Measurements from ENCODE around the gene CERS1.

Gene CERS1

DNA sequence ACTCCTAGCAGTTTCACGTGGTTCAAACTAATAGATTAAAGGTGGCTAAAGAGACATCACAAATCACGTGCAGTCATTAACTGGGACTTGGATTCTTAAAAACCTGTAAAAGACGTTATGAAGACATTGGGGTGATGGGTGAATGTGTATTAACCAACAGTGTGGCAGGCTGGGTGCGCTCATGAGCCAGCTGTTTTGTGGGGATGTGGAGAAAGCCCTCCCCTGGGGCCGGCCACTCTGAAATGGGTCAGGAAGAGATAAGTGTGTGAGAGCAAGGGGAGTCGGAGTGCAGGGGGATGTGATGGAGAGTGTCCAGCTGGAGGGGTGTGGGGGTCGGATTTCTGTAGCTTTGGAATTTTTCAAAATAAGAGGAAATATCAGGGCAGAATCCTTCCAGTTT, 53.8 kb downstream of the CERS1 start:
- Histone ChIP-seq H3K4me3 (ENCODE audit: low read length, poor library complexity, severe bottlenecking) (no peak overlapping the region), H2AFZ (ENCODE audit: low read length) (no peak overlapping the region), H3K79me2 (ENCODE audit: insufficient read depth, low read length) (peaks cover 97% of the 10 kb centered on the region), H3K9me2 (replicated peaks; ENCODE audit: low read depth, low read length) (no peaks in the 10 kb centered on the region), H3K9ac (ENCODE audit: low read depth, low read length, poor library complexity, severe bottlenecking) (no peak overlapping the region), H3K9me3 (ENCODE audit: insufficient read depth, low read depth, low read length) (no peaks in the 10 kb centered on the region), H3F3A (ENCODE audit: low read depth) (no peaks in the 10 kb centered on the region), H3K27me3 (ENCODE audit: insufficient read depth, low read length, poor library complexity, severe bottlenecking) (no peaks in the 10 kb centered on the region), H3K4me2 (ENCODE audit: low read depth, low read length, poor library complexity, severe bottlenecking) (peak overlapping the region; percentile 57), H3K4me1 (ENCODE audit: insufficient read depth, low read length, poor library complexity, severe bottlenecking) (peaks cover 42% of the 10 kb centered on the region), H3K36me3 (ENCODE audit: insufficient read depth, low read length) (peaks cover 34% of the 10 kb centered on the region; the same call in 1 of the 2 replicates), H4K20me1 (ENCODE audit: insufficient read depth, low read length, poor library complexity, severe bottlenecking) (peaks cover 92% of the 10 kb centered on the region)
- no peak for TF ChIP-seq EZH2phosphoT487 (IDR thresholded peaks at IDR 0.05; ENCODE audit: borderline replicate concordance)
- TF ChIP-seq CTCF (conservative IDR thresholded peaks at IDR 0.05; ENCODE audit: low read length): no peak

DNA sequence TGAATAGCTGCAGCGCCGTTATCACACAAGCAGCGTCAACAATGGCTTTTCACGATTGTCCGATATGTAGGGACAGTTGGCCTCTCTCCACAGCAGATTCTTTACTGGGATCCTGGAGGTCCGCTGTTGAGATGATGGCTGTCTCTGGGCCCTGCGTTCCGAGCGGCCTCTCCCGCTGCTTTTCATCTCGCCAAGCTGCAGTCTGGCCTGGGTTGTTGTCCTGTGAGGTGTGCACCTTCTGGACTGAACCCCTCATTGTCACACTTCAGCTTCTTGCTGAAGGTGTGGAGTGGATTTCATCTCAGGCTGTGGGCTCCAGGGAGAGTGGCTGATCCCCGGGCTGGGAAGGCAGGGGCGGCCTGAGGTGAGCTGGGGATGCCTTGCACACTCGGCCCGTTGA, 54.6 kb downstream of the CERS1 start:
- Histone ChIP-seq H3K27me3 (ENCODE audit: insufficient read depth, low read length, poor library complexity, severe bottlenecking) (no peaks in the 10 kb centered on the region), H3K9me3 (ENCODE audit: insufficient read depth, low read depth, low read length) (no peaks in the 10 kb centered on the region), H3K79me2 (ENCODE audit: insufficient read depth, low read length) (peaks cover 100% of the 10 kb centered on the region), H3K4me3 (ENCODE audit: low read length, poor library complexity, severe bottlenecking) (no peak overlapping the region), H3K36me3 (ENCODE audit: insufficient read depth, low read length) (peaks cover 32% of the 10 kb centered on the region; the same call in 1 of the 2 replicates), H4K20me1 (ENCODE audit: insufficient read depth, low read length, poor library complexity, severe bottlenecking) (peaks cover 94% of the 10 kb centered on the region), H3F3A (ENCODE audit: low read depth) (no peaks in the 10 kb centered on the region), H3K4me2 (ENCODE audit: low read depth, low read length, poor library complexity, severe bottlenecking) (peak overlapping the region; percentile 57), H3K9ac (ENCODE audit: low read depth, low read length, poor library complexity, severe bottlenecking) (no peak overlapping the region), H2AFZ (ENCODE audit: low read length) (no peak overlapping the region), H3K4me1 (ENCODE audit: insufficient read depth, low read length, poor library complexity, severe bottlenecking) (peaks cover 44% of the 10 kb centered on the region), H3K9me2 (replicated peaks; ENCODE audit: low read depth, low read length) (no peaks in the 10 kb centered on the region)
- no peak for TF ChIP-seq CTCF (conservative IDR thresholded peaks at IDR 0.05; ENCODE audit: low read length)
- TF ChIP-seq EZH2phosphoT487 (IDR thresholded peaks at IDR 0.05; ENCODE audit: borderline replicate concordance): no peak

DNA sequence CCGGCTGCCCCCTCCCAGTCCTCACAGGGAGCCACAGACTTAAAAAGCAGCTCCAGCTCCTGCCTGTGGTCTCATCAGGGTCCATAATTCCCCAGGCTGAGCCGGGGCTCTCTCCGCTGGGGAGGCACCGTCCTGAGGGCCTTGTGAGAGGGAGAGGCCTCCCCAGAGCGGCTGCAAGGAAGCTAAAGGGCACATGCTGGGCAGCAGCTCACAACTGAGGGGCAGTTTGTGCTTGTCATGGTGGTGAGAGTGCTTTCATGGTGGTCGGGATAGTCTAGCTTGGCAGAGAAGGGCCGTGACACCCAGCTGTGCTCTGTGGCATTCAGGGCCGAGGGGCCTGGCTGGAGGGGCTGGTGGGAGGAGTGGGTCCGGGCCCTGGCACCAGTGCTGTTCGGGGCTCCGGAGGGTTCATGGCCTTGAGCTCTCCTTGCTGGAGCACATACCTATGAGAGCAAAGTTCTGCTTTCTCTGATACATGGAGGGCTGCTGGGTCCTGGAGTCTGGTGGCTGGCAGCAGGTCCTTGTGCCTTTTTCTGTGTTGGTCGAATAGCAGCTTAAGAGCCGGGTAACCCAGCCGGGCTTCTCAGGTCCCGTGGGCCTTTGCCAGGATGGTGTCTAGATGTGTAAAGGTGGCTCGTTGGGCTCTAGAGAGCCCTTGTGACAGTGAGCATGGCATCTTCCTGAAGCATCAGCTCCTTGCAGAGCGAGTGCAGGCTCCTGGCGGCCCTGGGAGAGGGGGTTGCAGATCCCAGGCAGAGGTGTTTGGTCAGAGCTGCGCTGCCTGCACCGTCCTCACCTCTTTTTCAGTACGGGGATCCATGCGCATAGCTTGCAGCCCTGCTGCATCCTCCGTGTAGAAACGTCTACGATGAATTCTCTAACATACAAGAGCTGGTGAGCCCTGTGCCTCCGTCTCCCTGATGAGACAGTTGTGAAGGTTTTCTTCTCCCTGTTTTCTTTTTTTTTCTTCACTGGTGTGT, 55.4 kb downstream of the CERS1 start:
- Histone ChIP-seq H2AFZ (ENCODE audit: low read length) (no peak overlapping the region), H4K20me1 (ENCODE audit: insufficient read depth, low read length, poor library complexity, severe bottlenecking) (peaks cover 94% of the 10 kb centered on the region), H3K4me2 (ENCODE audit: low read depth, low read length, poor library complexity, severe bottlenecking) (peak overlapping the region; percentile 57), H3K9me2 (replicated peaks; ENCODE audit: low read depth, low read length) (no peaks in the 10 kb centered on the region), H3K4me1 (ENCODE audit: insufficient read depth, low read length, poor library complexity, severe bottlenecking) (peaks cover 52% of the 10 kb centered on the region), H3K9ac (ENCODE audit: low read depth, low read length, poor library complexity, severe bottlenecking) (peak overlapping the region; percentile 37), H3F3A (ENCODE audit: low read depth) (no peaks in the 10 kb centered on the region), H3K79me2 (ENCODE audit: insufficient read depth, low read length) (peaks cover 100% of the 10 kb centered on the region), H3K36me3 (ENCODE audit: insufficient read depth, low read length) (peaks cover 26% of the 10 kb centered on the region; the same call in 1 of the 2 replicates), H3K4me3 (ENCODE audit: low read length, poor library complexity, severe bottlenecking) (peak overlapping the region; percentile 10), H3K27me3 (ENCODE audit: insufficient read depth, low read length, poor library complexity, severe bottlenecking) (no peaks in the 10 kb centered on the region), H3K9me3 (ENCODE audit: insufficient read depth, low read depth, low read length) (no peaks in the 10 kb centered on the region)
- TF ChIP-seq CTCF (conservative IDR thresholded peaks at IDR 0.05; ENCODE audit: low read length) (no peak), EZH2phosphoT487 (IDR thresholded peaks at IDR 0.05; ENCODE audit: borderline replicate concordance) (no peak)
